ENCODE measurements around the gene CHODL.

The CHODL gene

GRCh38 chr21:18289876-18290275 is 45.2 kb downstream of the CHODL start:
- DNase-seq (ENCODE audit: low read depth, low spot score): no peak

GRCh38 chr21:18294100-18294499 is 49.5 kb downstream of the CHODL start:
- no peak for DNase-seq (ENCODE audit: low read depth, low spot score)

- no peak for DNase-seq (ENCODE audit: low read depth, low spot score)
These were observed 53.6 kb downstream of the CHODL start for GRCh38 chr21:18298228-18298627.
